Heart left ventricle (tissue), 13 donors: Measurements from ENCODE around the gene INO80C.

Experiments
- CTCF ChIP-seq, 12 donors: fragments of 200-600 bp; sonication (generic) in 4 of 12; IDR thresholded peaks; one replicate each; pipeline versions ENCODE4 v1.5.0 to v1.8.0; 2018 to 2022; ENCODE audit warnings: antibody characterized with exemption in 12 of 12, mild to moderate bottlenecking in 5 of 12
- POLR2A ChIP-seq, 2 donors: fragments of 450-650 bp; IDR thresholded peaks; one replicate each; pipeline ENCODE4 v1.6.1; 2017; ENCODE audit warnings: antibody characterized with exemption in 2 of 2, mild to moderate bottlenecking in 2 of 2, moderate library complexity in 2 of 2
- donor health status: ischemic (EF 13 %, LVEDD 7.1; RV severe dilation, severe dysfunction).
- donor health status: DM: no; HTN: yes; CAD: no.
- donor health status: DM: no; HTN: no; CAD: no.
- donor health status: ischemic (EF 25% LVEDD 6.9; RV normal size, moderate dysfunction).
- donor health status: ischemic (EF 25% LVEDD 5.7; RV mildly dilated, moderate dysfunction).
- donor health status: ischemic (EF 35%, LVEDD 5.7; RV mildly dilated, moderate dysfunction).
- donor health status: nonischemic (EF 11% LVEDD 7.7; RV severe dilation, severe dysfunction).
- donor health status: DM: yes; HTN: yes; CAD: no.
- donor health status: PGD.
- donor health status: ischemic (EF 29% LVEDD 5.4; RV normal size, mild dysfunction).
- donor health status: nonischemic (EF 23%, LVEDD 6.1; RV moderate dilation, normal function).

GRCh38 chr18:35514283-35514682 is 16.5 kb upstream of the INO80C start:
- TF ChIP-seq CTCF (IDR thresholded peaks at IDR 0.05): no peak
- TF ChIP-seq POLR2A (IDR thresholded peaks at IDR 0.05): no peak
